Cardiac muscle cell (in vitro differentiated cells and primary cell): ENCODE measurements around the gene PLPP3. TPM values are rescaled to one million over a fixed set of nuclear protein-coding genes. Genes with fewer than 3 reads are reported as not detected.

Experiments used
- DNase-seq, 2 donors: peaks; one replicate each; pipeline versions ENCODE4 v3.0.0 to v3.0.0-alpha.2; 2010 to 2017; ENCODE audit warnings: low read depth in 1 of 2, low spot score in 1 of 2
- H3K27ac ChIP-seq: fragments of 200-600 bp; sonication (generic); 2 replicates; pipeline ENCODE4 v1.5.1; 2016
- H3K27me3 ChIP-seq: fragments of 200-600 bp; sonication (generic); 2 replicates; pipeline ENCODE4 v1.6.0; 2016; ENCODE audit warnings: control low read depth
- H3K36me3 ChIP-seq: fragments of 200-600 bp; sonication (generic); 2 replicates; pipeline ENCODE4 v1.5.1; 2016; ENCODE audit warnings: control low read depth
- H3K4me1 ChIP-seq: fragments of 200-600 bp; sonication (generic); 2 replicates; pipeline ENCODE4 v1.8.1; 2017; ENCODE audit warnings: low read depth, mild to moderate bottlenecking, mixed run types
- H3K4me3 ChIP-seq: fragments of 200-600 bp; sonication (generic); 2 replicates; pipeline ENCODE4 v1.5.1; 2016; ENCODE audit warnings: mild to moderate bottlenecking
- H3K9me3 ChIP-seq: fragments of 200-600 bp; sonication (generic); 2 replicates; pipeline ENCODE4 v1.5.1; 2017; ENCODE audit warnings: low read depth, mild to moderate bottlenecking, control low read depth
- polyA plus RNA-seq: library from polyadenylated mRNA; unstranded; fragments of >200 nt; fragmentation: Nextera tagmentation; extraction: Ambion mirVana; gene quantifications from 2 replicates; pipeline ENCODE4 v1.2.1, GENCODE V29; 2016
- total RNA-seq: library from RNA; depleted of rRNA; stranded (reverse); fragments of >200 nt; gene quantifications from 2 replicates; pipeline ENCODE4 v1.2.3, GENCODE V29; 2016
- TF ChIP-seq, protein P1 (sequence below): IDR thresholded peaks from 2 replicates; pipeline ENCODE4 v1.5.1; 2012; ENCODE audit warnings: low read depth, mild to moderate bottlenecking, low read length

The PLPP3 gene
- total and polyA plus RNA-seq, 2 experiments from 2014 or later, result 41.4 to 58.2 TPM

DNA sequence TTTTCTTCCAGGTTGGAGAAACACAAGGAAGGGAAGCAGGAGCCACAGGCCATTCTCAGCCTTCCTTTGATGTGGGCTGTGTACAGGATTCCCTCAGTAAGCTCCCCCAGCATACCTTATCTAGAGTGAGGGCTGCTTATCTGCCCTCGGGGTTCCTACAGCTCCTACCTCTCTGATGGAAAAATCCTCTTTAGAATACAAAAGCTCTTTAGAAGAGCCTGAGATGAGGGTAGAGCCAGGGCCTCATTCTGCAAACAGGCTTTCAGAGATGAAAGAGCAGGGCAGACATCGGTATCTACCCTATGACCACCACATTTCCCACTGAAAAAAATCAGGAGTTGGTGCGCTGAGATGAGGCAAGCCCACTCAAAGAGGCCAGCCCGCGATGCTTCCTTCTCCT, 85.1 kb downstream of the PLPP3 start:
- no peaks in the 10 kb centered on the region for H3K9me3 ChIP-seq
- H3K27me3 ChIP-seq, result no peaks in the 10 kb centered on the region
- H3K36me3 ChIP-seq, result peaks cover 5% of the 10 kb centered on the region
- H3K27ac ChIP-seq, result peak overlapping the region; percentile 78
- H3K4me1 ChIP-seq, result peaks cover 28% of the 10 kb centered on the region
- DNase-seq, result peak in 1 of 2 donors; percentile 67
- TF ChIP-seq, protein P1, sequence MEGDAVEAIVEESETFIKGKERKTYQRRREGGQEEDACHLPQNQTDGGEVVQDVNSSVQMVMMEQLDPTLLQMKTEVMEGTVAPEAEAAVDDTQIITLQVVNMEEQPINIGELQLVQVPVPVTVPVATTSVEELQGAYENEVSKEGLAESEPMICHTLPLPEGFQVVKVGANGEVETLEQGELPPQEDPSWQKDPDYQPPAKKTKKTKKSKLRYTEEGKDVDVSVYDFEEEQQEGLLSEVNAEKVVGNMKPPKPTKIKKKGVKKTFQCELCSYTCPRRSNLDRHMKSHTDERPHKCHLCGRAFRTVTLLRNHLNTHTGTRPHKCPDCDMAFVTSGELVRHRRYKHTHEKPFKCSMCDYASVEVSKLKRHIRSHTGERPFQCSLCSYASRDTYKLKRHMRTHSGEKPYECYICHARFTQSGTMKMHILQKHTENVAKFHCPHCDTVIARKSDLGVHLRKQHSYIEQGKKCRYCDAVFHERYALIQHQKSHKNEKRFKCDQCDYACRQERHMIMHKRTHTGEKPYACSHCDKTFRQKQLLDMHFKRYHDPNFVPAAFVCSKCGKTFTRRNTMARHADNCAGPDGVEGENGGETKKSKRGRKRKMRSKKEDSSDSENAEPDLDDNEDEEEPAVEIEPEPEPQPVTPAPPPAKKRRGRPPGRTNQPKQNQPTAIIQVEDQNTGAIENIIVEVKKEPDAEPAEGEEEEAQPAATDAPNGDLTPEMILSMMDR, result no peak
- H3K4me3 ChIP-seq, result no peak overlapping the region

DNA sequence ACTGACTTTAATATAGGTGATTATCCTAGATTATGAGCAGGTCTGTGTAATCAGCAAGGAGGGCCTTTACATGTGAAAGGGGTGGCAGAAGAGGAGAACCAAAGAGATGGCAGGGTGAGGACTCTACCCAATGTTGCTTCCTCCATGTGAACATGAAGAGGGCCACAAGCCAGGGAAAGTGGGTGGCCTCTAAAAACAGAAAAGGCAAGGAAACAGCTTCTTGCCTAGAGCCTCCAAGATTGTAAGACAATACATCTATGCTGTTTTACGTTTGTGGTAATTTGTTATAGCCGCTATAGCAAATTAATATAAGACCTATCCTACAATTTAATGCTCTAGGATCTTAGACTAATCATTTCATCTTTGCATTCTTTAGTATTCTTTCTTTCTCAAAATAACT, 85.5 kb downstream of the PLPP3 start:
- TF ChIP-seq, protein P1, result no peak
- Histone ChIP-seq H3K27ac (peak overlapping the region; percentile 78), H3K9me3 (no peaks in the 10 kb centered on the region), H3K4me3 (no peak overlapping the region), H3K4me1 (peaks cover 28% of the 10 kb centered on the region), H3K27me3 (no peaks in the 10 kb centered on the region), H3K36me3 (peaks cover 5% of the 10 kb centered on the region)
- DNase-seq, result no peak

DNA sequence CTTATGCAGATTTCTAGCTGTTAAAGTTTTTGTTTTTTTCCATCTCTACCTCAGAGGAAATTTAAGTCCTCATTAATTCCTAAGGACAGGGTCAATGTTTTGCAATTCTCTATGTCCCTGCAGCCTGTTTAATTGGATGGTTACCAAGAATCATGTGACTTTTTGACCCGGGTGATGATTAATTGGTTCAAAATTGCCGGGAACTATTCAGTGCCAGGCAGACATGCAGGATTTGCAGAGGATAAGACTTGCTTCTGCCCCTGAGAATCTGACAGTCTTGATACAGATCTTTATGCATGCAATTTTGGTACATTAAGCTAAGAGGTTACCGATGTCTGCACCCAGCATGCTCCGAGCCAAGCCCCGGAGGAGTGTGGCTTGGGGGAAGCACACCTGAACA, 87.9 kb downstream of the PLPP3 start:
- Histone ChIP-seq H3K9me3 (no peaks in the 10 kb centered on the region), H3K36me3 (peaks cover 5% of the 10 kb centered on the region), H3K4me3 (no peak overlapping the region), H3K27ac (no peak overlapping the region), H3K4me1 (peaks cover 25% of the 10 kb centered on the region), H3K27me3 (no peaks in the 10 kb centered on the region)
- peak in 1 of 2 donors; percentile 66 for DNase-seq
- TF ChIP-seq, protein P1, result no peak

DNA sequence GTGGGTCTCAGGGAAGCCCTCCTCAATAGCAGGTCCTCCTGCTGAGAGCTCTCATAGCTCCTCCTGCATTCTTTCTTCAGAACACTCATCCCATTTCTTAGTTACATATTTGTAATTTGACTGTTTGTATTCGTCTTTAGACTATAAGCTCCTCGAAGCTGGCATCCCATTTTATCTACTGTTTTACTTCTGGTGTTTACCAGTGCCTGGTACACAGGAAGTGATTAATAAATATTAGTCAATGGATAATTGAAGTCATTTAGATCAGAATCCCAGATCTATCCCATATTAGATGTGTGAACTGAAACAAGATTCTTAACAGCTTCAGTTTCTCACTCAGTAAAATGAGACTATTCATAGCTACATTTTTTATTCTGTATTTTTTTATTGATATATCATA, 88.7 kb downstream of the PLPP3 start:
- DNase-seq, result no peak
- no peaks in the 10 kb centered on the region for H3K27me3 ChIP-seq
- TF ChIP-seq, protein P1, result no peak
- peaks cover 17% of the 10 kb centered on the region for H3K4me1 ChIP-seq
- H3K4me3 ChIP-seq, result no peak overlapping the region
- peaks cover 5% of the 10 kb centered on the region for H3K36me3 ChIP-seq
- no peak overlapping the region for H3K27ac ChIP-seq
- H3K9me3 ChIP-seq, result no peaks in the 10 kb centered on the region

DNA sequence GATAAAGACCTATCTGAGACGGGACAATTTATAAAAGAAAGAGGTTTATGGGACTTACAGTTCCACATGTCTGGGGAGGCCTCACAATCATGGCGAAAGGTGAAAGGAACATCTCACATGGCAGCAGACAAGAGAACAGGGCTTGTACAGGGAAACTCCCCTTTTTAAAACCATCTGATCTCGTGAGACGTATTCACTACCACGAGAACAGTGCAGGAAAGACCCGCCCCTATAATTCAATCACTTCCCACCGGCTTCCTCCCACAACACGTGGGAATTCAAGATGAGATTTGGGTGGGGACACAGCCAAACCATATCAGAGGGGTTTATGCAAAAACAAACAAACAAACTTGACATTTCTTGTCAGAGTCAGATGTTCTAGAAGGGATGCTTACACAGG, 89.7 kb downstream of the PLPP3 start:
- Histone ChIP-seq H3K4me1 (peaks cover 8% of the 10 kb centered on the region), H3K9me3 (no peaks in the 10 kb centered on the region), H3K27ac (no peak overlapping the region), H3K36me3 (no peaks in the 10 kb centered on the region), H3K27me3 (no peaks in the 10 kb centered on the region), H3K4me3 (no peak overlapping the region)
- TF ChIP-seq, protein P1, result no peak
- DNase-seq, result no peak

DNA sequence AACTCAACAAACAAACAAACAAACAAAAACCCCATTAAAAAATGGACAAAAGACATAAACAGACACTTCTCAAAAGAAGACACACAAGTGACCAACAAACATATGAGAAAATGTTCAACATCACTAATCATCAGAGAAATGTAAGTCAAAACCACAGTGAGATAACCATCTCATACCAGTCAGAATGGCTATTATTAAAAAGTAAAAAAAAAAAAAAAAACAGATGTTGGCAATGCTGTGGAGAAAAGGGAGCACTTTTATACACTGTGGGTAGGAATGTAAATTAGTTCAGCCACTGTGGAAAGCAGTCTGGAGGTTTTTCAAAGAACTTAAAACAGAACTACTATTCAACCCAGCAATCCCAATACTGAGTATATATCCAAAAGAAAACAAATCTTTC, 94.7 kb downstream of the PLPP3 start:
- Histone ChIP-seq H3K27ac (no peak overlapping the region), H3K4me1 (no peaks in the 10 kb centered on the region), H3K4me3 (no peak overlapping the region), H3K27me3 (no peaks in the 10 kb centered on the region), H3K36me3 (no peaks in the 10 kb centered on the region), H3K9me3 (no peaks in the 10 kb centered on the region)
- DNase-seq, result no peak
- TF ChIP-seq, protein P1, result no peak
